HepG2 (cell line): ENCODE results near the gene VSIG10L. TPM values are rescaled to one million over a fixed set of nuclear protein-coding genes. Genes with fewer than 3 reads are reported as not detected.

Source experiments
- ATAC-seq: fragments of 200-7000 bp; cut with Tn5 transposase; 3 replicates; pipeline ENCODE4 v1.9.1; 2020; ENCODE audit warnings: mild to moderate bottlenecking, moderate library complexity
- BruUV-seq: library from RNA; stranded (reverse); fragments of 400-500 nt; replicated peaks from 2 replicates; lab custom pipeline; 2021; lab: Mats Ljungman, UMichigan
- CTCF ChIA-PET: fragments of 300-600 bp; formaldehyde crosslinking; extraction: SDS; loops from one replicate; lab custom pipeline; 2021; ENCODE audit warnings: low total read pairs, inconsistent platforms, low intra/inter-chr PET ratio; lab: Yijun Ruan, JAX
- POLR2A ChIA-PET: fragments of 350-600 bp; sonication (Branson Sonifier 250); formaldehyde crosslinking; loops from one replicate; lab custom pipeline; 2020; ENCODE audit warnings: antibody characterized with exemption, inconsistent platforms; lab: Yijun Ruan, JAX
- DNase-seq: peaks from one replicate; pipeline ENCODE4 v3.0.0-alpha.2; 2015; ENCODE audit warnings: low spot score
- FAIRE-seq: peaks from 3 replicates; lab custom pipeline; 2011; peaks lifted over from hg19 to GRCh38; lab: Jason Lieb, UNC
- H2AFZ ChIP-seq: one replicate; pipeline ENCODE4 v1.6.1; 2011; ENCODE audit warnings: low read length, inconsistent platforms
- H3K27ac ChIP-seq: fragments of 300-600 bp; 3 replicates; pipeline ENCODE4 v1.8.0; 2011; ENCODE audit warnings: mixed run types, mild to moderate bottlenecking, mixed read lengths, low read length, inconsistent platforms; ENCODE audit not compliant: insufficient read depth; ENCODE audit errors: extremely low read length
- H3K27me3 ChIP-seq, 2 experiments: fragments of 200-600 bp in 1 of 2; 2 replicates in 1 of 2; 3 replicates in 1 of 2; pipeline versions ENCODE4 v1.6.0 to v1.8.0; 2011; ENCODE audit warnings: low read length in 2 of 2, mild to moderate bottlenecking in 2 of 2, moderate library complexity in 2 of 2, inconsistent platforms in 1 of 2; ENCODE audit not compliant: insufficient read depth in 2 of 2, control insufficient read depth in 1 of 2
- H3K36me3 ChIP-seq, 2 experiments: fragments of 200-600 bp in 1 of 2; replicated peaks in 1 of 2; 2 replicates in 1 of 2; 3 replicates in 1 of 2; pipeline versions ENCODE4 v1.5.1 to v1.8.0; 2011; ENCODE audit warnings: low read length in 2 of 2, inconsistent platforms in 1 of 2; ENCODE audit not compliant: insufficient read depth in 2 of 2, control insufficient read depth in 1 of 2
- H3K4me1 ChIP-seq: 2 replicates; pipeline ENCODE4 v1.5.1; 2012; ENCODE audit warnings: low read length, inconsistent platforms; ENCODE audit not compliant: insufficient read depth
- H3K4me2 ChIP-seq: 2 replicates; pipeline ENCODE4 v1.6.0; 2011; ENCODE audit warnings: low read depth, low read length, inconsistent platforms
- H3K4me3 ChIP-seq, 3 experiments: fragments of 200-600 bp in 1 of 3; sonication (generic), shearing (Covaris generic) in 1 of 3; replicated peaks in 1 of 3; 2 replicates each; pipeline ENCODE4 v1.5.1; 2011 to 2016; ENCODE audit warnings: low read length in 3 of 3, inconsistent platforms in 2 of 3, low read depth in 2 of 3, mild to moderate bottlenecking in 2 of 3, control low read depth in 1 of 3, mixed read lengths in 1 of 3; ENCODE audit not compliant: insufficient read depth in 1 of 3
- H3K79me2 ChIP-seq: one replicate; pipeline ENCODE4 v1.6.1; 2011; ENCODE audit warnings: low read length, inconsistent platforms; ENCODE audit not compliant: insufficient read depth
- H3K9ac ChIP-seq: 2 replicates; pipeline ENCODE4 v1.6.0; 2011; ENCODE audit warnings: mild to moderate bottlenecking, low read depth, low read length, inconsistent platforms; ENCODE audit not compliant: insufficient read depth
- H3K9me3 ChIP-seq: 2 replicates; pipeline ENCODE4 v1.5.1; 2012; ENCODE audit warnings: mild to moderate bottlenecking, low read length
- H4K20me1 ChIP-seq: 2 replicates; pipeline ENCODE4 v1.6.0; 2011; ENCODE audit warnings: inconsistent platforms, mild to moderate bottlenecking, low read length, moderate library complexity; ENCODE audit not compliant: insufficient read depth
- AKNA ChIP-seq: sonication (generic); formaldehyde crosslinking; IDR thresholded peaks from 2 replicates; pipeline ENCODE4 v1.4.0; 2020; ENCODE audit warnings: missing genetic modification reagents, borderline replicate concordance
- ARID4A ChIP-seq: sonication (generic); formaldehyde crosslinking; IDR thresholded peaks from 2 replicates; pipeline ENCODE4 v1.5.0; 2020; ENCODE audit warnings: mild to moderate bottlenecking, missing genetic modification reagents, borderline replicate concordance
- ARNT2 ChIP-seq: sonication (generic); formaldehyde crosslinking; IDR thresholded peaks from 2 replicates; pipeline ENCODE4 v1.8.0; 2022; ENCODE audit warnings: mild to moderate bottlenecking, low read depth, missing genetic modification reagents, moderate library complexity
- HCFC1 ChIP-seq: fragments of 150-350 bp; IDR thresholded peaks from 2 replicates; pipeline ENCODE4 v1.6.1; 2014; ENCODE audit warnings: low read depth, low read length
- KAT7 ChIP-seq: IDR thresholded peaks from 2 replicates; pipeline ENCODE4 v1.6.1; 2018; ENCODE audit warnings: borderline replicate concordance, missing compliant biosample characterization
- KAT8 ChIP-seq: IDR thresholded peaks from 2 replicates; pipeline ENCODE4 v1.6.1; 2016; ENCODE audit warnings: missing genetic modification reagents, missing compliant biosample characterization
- POLR2A ChIP-seq, 2 experiments: IDR thresholded peaks; 2 replicates each; pipeline ENCODE4 v1.6.1; 2011; ENCODE audit warnings: low read depth in 2 of 2, low read length in 2 of 2, mild to moderate bottlenecking in 1 of 2, moderate library complexity in 1 of 2; ENCODE audit not compliant: insufficient read depth in 1 of 2
- RNF2 ChIP-seq: fragments of 450-650 bp; conservative IDR thresholded peaks from 2 replicates; pipeline ENCODE4 v1.6.1; 2016; ENCODE audit warnings: low read depth
- TMF1 ChIP-seq: sonication (generic); formaldehyde crosslinking; IDR thresholded peaks from 2 replicates; pipeline ENCODE4 v1.8.1; 2022; ENCODE audit warnings: low read depth, missing genetic modification reagents
- ZBTB26 ChIP-seq: IDR thresholded peaks from 2 replicates; pipeline ENCODE4 v1.6.1; 2016; ENCODE audit warnings: missing compliant biosample characterization, missing genetic modification reagents, borderline replicate concordance
- ZNF12 ChIP-seq: sonication (generic); formaldehyde crosslinking; IDR thresholded peaks from 2 replicates; pipeline ENCODE4 v1.5.0; 2020; ENCODE audit warnings: missing genetic modification reagents
- ZNF430 ChIP-seq: sonication (generic); formaldehyde crosslinking; IDR thresholded peaks from 2 replicates; pipeline ENCODE4 v1.9.0; 2021; ENCODE audit warnings: mild to moderate bottlenecking, missing genetic modification reagents
- ZNF496 ChIP-seq: sonication (generic); formaldehyde crosslinking; IDR thresholded peaks from 2 replicates; pipeline ENCODE4 v1.8.1; 2023; ENCODE audit warnings: mild to moderate bottlenecking, moderate library complexity, missing genetic modification reagents; ENCODE audit not compliant: insufficient replicate concordance
- ZNF740 ChIP-seq: sonication (generic); formaldehyde crosslinking; IDR thresholded peaks from 2 replicates; pipeline ENCODE4 v1.4.0; 2020; ENCODE audit warnings: missing genetic modification reagents
- ZSCAN9 ChIP-seq: IDR thresholded peaks from 2 replicates; pipeline ENCODE4 v1.6.1; 2016; ENCODE audit warnings: borderline replicate concordance
- WGBS: methylation state at CpG from one replicate; pipeline ENCODE4 v1.1.6; 2017; ENCODE audit warnings: low lambda C conversion rate; 5-methylcytosine and 5-hydroxymethylcytosine counted together
- in situ Hi-C: cut with HindIII; loops from 2 replicates; pipeline ENCODE4 v1.10.0; 2017; ENCODE audit warnings: low pct_unique_long_range_greater_than_20kb; ENCODE audit not compliant: extremely low pct_ligation_motif_present
- intact Hi-C: fragments of 100-400 bp; cut with micrococcal nuclease; formaldehyde crosslinking; loops from one replicate; pipeline ENCODE4 v1.10.0; 2022; ENCODE audit not compliant: unreplicated experiment
- polyA plus RNA-seq, 8 experiments: library from polyadenylated mRNA; depleted of rRNA in 3 of 8; stranded (reverse) in 7 of 8; unstranded in 1 of 8; fragments of >200 nt; fragmentation: Illumina TruSeq in 4 of 8; extraction: Trizol in 4 of 8; gene quantifications; 2 replicates each; pipeline versions ENCODE4 v1.2.1 to v1.2.3, GENCODE V29; 2011 to 2016; ENCODE audit warnings: low read depth in 4 of 8, missing spikeins in 1 of 8, mixed read lengths in 1 of 8; ENCODE audit not compliant: insufficient read depth in 1 of 8
- total RNA-seq, 5 experiments: library from RNA; depleted of rRNA; stranded (reverse); fragments of >200 nt; fragmentation: Illumina TruSeq; extraction: Trizol; gene quantifications; 2 replicates each; pipeline ENCODE4 v1.2.3, GENCODE V29; 2016; ENCODE audit warnings: low read depth in 1 of 5

The VSIG10L gene
- total and polyA plus RNA-seq, 2 of the 13 experiments (the other 11 are each of a cell fraction or from before 2014, with no cell fraction given) = 2.7 to 8.5 TPM

GRCh38 chr19:51329411-51329810 lies 12.5 kb downstream of the VSIG10L start:
- Histone ChIP-seq H3K27me3 (peaks cover 4 to 15% of the 10 kb centered on the region in 2 experiments; a peak in 4 of 5 replicates), H3K4me3 (no peak overlapping the region), H4K20me1 (no peaks in the 10 kb centered on the region), H2AFZ (no peak overlapping the region), H3K27ac (no peak overlapping the region), H3K9me3 (no peaks in the 10 kb centered on the region), H3K79me2 (no peaks in the 10 kb centered on the region), H3K36me3 (peaks cover 6 to 23% of the 10 kb centered on the region in 2 experiments; a peak in 4 of 5 replicates), H3K9ac (no peak overlapping the region), H3K4me2 (no peak overlapping the region), H3K4me1 (peaks cover 15% of the 10 kb centered on the region)
- DNase-seq (no peak), ATAC-seq (no peak), FAIRE-seq (no peak)
- intact Hi-C loops (no loop called here), in situ Hi-C loops (no loop called here)
- no TSS peak for BruUV-seq
- 83% methylated on average over 5 of the region's 5 CpGs for WGBS
- POLR2A ChIA-PET = no interaction called here
- CTCF ChIA-PET = no interaction called here
- no peak for TF ChIP-seq ZSCAN9 (CRISPR knock-in tag)
- no peak for TF ChIP-seq HCFC1
- TF ChIP-seq TMF1 = no peak
- TF ChIP-seq AKNA (CRISPR knock-in tag) = no peak
- no peak for TF ChIP-seq KAT7
- TF ChIP-seq ZNF12 = no peak
- no peak for TF ChIP-seq ZBTB26
- no peak for TF ChIP-seq ZNF740 (CRISPR knock-in tag)
- TF ChIP-seq ZNF496 (CRISPR knock-in tag) = no peak
- TF ChIP-seq RNF2 = no peak
- no peak for TF ChIP-seq ZNF430
- TF ChIP-seq KAT8 = no peak
- no peak for TF ChIP-seq ARNT2 (CRISPR knock-in tag)
- no peak for TF ChIP-seq POLR2A (IDR thresholded peaks at IDR 0.05; ENCODE audit: insufficient read depth in 1 of 2, low read depth in 2 of 2, low read length in 2 of 2)
- TF ChIP-seq ARID4A (CRISPR knock-in tag) = no peak
